Measurements from ENCODE around the gene HIGD1B.

HIGD1B gene

GRCh38 chr17:44878627-44879221 lies 31.0 kb downstream of the HIGD1B start:
- DNase-seq (ENCODE audit: low read depth): no peak

- no peak for DNase-seq (ENCODE audit: low read depth)
These were observed 31.7 kb downstream of the HIGD1B start for GRCh38 chr17:44879376-44879775.

GRCh38 chr17:44880062-44880461 lies 32.4 kb downstream of the HIGD1B start:
- DNase-seq (ENCODE audit: low read depth): no peak

GRCh38 chr17:44881145-44881544 lies 33.5 kb downstream of the HIGD1B start:
- DNase-seq (ENCODE audit: low read depth): no peak

GRCh38 chr17:44884941-44885340 lies 37.3 kb downstream of the HIGD1B start:
- no peak for DNase-seq (ENCODE audit: low read depth)

- no peak for DNase-seq (ENCODE audit: low read depth)
These were observed 39.3 kb downstream of the HIGD1B start for GRCh38 chr17:44887016-44887415.

- no peak for DNase-seq (ENCODE audit: low read depth)
These were observed 40.6 kb downstream of the HIGD1B start for GRCh38 chr17:44887971-44888954.

- DNase-seq (ENCODE audit: low read depth): no peak
These were observed 41.3 kb downstream of the HIGD1B start for GRCh38 chr17:44889003-44889402.

GRCh38 chr17:44892250-44892649 lies 44.6 kb downstream of the HIGD1B start:
- DNase-seq (ENCODE audit: low read depth): no peak

- no peak for DNase-seq (ENCODE audit: low read depth)
These were observed 47.0 kb downstream of the HIGD1B start for GRCh38 chr17:44894642-44895041.

- DNase-seq (ENCODE audit: low read depth): no peak
These were observed 51.0 kb downstream of the HIGD1B start for GRCh38 chr17:44898768-44899073.

GRCh38 chr17:44899074-44899782 lies 51.5 kb downstream of the HIGD1B start, which contains the start of gene EFTUD2:
Gene EFTUD2 (minus strand): TSS chr17:44899445. CDS start chr17:44894521, 4,924 bp downstream.
- DNase-seq (ENCODE audit: low read depth): peak; percentile 85

Measured in stimulated activated CD8-positive, alpha-beta memory T cell treated with anti-CD3 and anti-CD28 coated beads, Interleukin-4, amount 100 ng/mL, for 24 hours (primary cell).